ENCODE data around the gene ZNF800.
"Not testable (repeated sequence)": the region's sequence is repeated elsewhere in the genome, so short reads cannot be mapped to it uniquely, and the experiment has no call there.

- not testable (repeated sequence) for TF ChIP-seq ELF4, SP1, ARNT, NFRKB, FOXA1 (IDR thresholded peaks at IDR 0.05)
Measured at GRCh38 chr7:127395104-127395503, 2.6 kb upstream of the ZNF800 start.
